Loucy (cell line): ENCODE data around the gene EXOC3L2.

Experiments used
- H2AFZ ChIP-seq: fragments of 200-600 bp; sonication (generic); 2 replicates; pipeline ENCODE4 v1.6.0; 2016; ENCODE audit warnings: antibody characterized with exemption, mild to moderate bottlenecking, low read length, moderate library complexity
- H3F3A ChIP-seq: fragments of 200-600 bp; 2 replicates; pipeline ENCODE4 v1.6.0; 2016; ENCODE audit warnings: antibody characterized with exemption, low read depth, mild to moderate bottlenecking
- H3K27me3 ChIP-seq: fragments of 200-600 bp; sonication (generic); 2 replicates; pipeline ENCODE4 v1.6.1; 2014; ENCODE audit warnings: low read length, mild to moderate bottlenecking; ENCODE audit not compliant: insufficient read depth, poor library complexity, severe bottlenecking
- H3K36me3 ChIP-seq: fragments of 200-600 bp; sonication (generic); 2 replicates; pipeline ENCODE4 v1.6.1; 2016; ENCODE audit warnings: low read length; ENCODE audit not compliant: insufficient read depth
- H3K4me1 ChIP-seq: fragments of 200-600 bp; sonication (generic); 2 replicates; pipeline ENCODE4 v1.5.1; 2014; ENCODE audit warnings: low read length, mild to moderate bottlenecking; ENCODE audit not compliant: insufficient read depth, poor library complexity, severe bottlenecking
- H3K4me2 ChIP-seq: fragments of 200-600 bp; sonication (generic); 2 replicates; pipeline ENCODE4 v1.6.0; 2014; ENCODE audit warnings: antibody characterized with exemption, low read length, low read depth, mild to moderate bottlenecking; ENCODE audit not compliant: poor library complexity, severe bottlenecking
- H3K4me3 ChIP-seq: fragments of 200-600 bp; sonication (generic); 2 replicates; pipeline ENCODE4 v1.5.1; 2014; ENCODE audit warnings: low read length, mild to moderate bottlenecking, mixed read lengths; ENCODE audit not compliant: poor library complexity, severe bottlenecking
- H3K79me2 ChIP-seq: fragments of 200-600 bp; sonication (generic); 2 replicates; pipeline ENCODE4 v1.6.1; 2014; ENCODE audit warnings: low read length; ENCODE audit not compliant: insufficient read depth
- H3K9ac ChIP-seq: fragments of 200-600 bp; sonication (generic); 2 replicates; pipeline ENCODE4 v1.6.0; 2014; ENCODE audit warnings: mild to moderate bottlenecking, low read depth, low read length, moderate library complexity; ENCODE audit not compliant: poor library complexity, severe bottlenecking
- H3K9me2 ChIP-seq: fragments of 200-600 bp; sonication (generic); replicated peaks from 2 replicates; pipeline ENCODE4 v1.6.1; 2016; ENCODE audit warnings: low read depth, low read length, mixed read lengths
- H3K9me3 ChIP-seq: fragments of 200-600 bp; sonication (generic); 2 replicates; pipeline ENCODE4 v1.6.1; 2014; ENCODE audit warnings: mild to moderate bottlenecking, antibody characterized with exemption, low read length, low read depth; ENCODE audit not compliant: insufficient read depth
- H4K20me1 ChIP-seq: fragments of 200-600 bp; sonication (generic); 2 replicates; pipeline ENCODE4 v1.6.0; 2014; ENCODE audit warnings: antibody characterized with exemption, low read length, mild to moderate bottlenecking; ENCODE audit not compliant: insufficient read depth, poor library complexity, severe bottlenecking
- CTCF ChIP-seq: fragments of 200-600 bp; sonication (generic); conservative IDR thresholded peaks from 2 replicates; pipeline ENCODE4 v1.5.1; 2014; ENCODE audit warnings: mild to moderate bottlenecking, antibody characterized with exemption, low read length
- EZH2phosphoT487 ChIP-seq: fragments of 200-600 bp; IDR thresholded peaks from 2 replicates; pipeline ENCODE4 v1.6.1; 2018; ENCODE audit warnings: antibody characterized with exemption, mild to moderate bottlenecking, moderate library complexity, borderline replicate concordance

EXOC3L2 gene

DNA sequence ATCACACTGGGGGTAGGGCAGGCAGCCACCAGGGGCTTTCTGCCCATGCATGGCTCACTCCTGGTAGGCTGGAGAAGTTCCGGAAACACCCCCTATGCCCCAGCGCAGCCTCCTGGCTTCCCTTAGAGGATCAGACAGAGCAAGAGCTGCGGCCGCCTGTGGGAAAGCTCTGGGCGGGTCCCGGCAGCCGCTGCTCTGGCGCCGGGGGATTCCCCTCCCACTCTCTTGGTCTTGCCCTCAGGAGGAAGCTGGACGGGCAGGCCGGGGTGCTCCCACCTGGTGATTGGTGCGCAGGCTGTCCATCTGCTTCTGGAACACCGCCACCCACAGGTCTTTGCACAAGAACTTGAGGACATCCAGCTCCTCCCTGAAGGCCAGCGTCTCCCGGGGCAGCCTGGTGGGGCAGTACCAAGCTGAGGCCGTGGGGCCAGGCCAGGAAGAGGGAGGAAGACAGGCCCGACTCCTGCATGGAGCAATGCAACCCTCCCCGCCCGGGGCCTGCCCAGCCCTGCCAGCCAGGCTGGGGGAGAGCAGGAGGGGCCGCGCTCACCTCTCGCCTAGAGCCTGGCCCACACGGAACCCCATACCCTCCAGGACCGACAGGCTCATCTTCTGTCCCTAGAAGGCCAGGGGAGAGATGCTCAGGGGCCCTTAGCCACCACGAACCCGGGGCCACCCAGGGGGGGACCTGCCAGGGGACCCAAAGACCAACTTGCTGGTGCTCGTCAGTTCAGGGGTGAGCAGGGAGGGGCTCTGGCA is 80.5 kb downstream of the EXOC3L2 start:
- Histone ChIP-seq H3K4me2 (no peak overlapping the region), H2AFZ (no peak overlapping the region), H3K4me3 (no peak overlapping the region), H3K4me1 (no peaks in the 10 kb centered on the region), H3K79me2 (no peaks in the 10 kb centered on the region), H3K9ac (no peak overlapping the region), H3K36me3 (no peaks in the 10 kb centered on the region), H3K9me3 (no peaks in the 10 kb centered on the region), H3F3A (no peaks in the 10 kb centered on the region), H3K27me3 (no peaks in the 10 kb centered on the region), H3K9me2 (no peaks in the 10 kb centered on the region), H4K20me1 (no peaks in the 10 kb centered on the region)
- no peak for TF ChIP-seq CTCF
- TF ChIP-seq EZH2phosphoT487: no peak

DNA sequence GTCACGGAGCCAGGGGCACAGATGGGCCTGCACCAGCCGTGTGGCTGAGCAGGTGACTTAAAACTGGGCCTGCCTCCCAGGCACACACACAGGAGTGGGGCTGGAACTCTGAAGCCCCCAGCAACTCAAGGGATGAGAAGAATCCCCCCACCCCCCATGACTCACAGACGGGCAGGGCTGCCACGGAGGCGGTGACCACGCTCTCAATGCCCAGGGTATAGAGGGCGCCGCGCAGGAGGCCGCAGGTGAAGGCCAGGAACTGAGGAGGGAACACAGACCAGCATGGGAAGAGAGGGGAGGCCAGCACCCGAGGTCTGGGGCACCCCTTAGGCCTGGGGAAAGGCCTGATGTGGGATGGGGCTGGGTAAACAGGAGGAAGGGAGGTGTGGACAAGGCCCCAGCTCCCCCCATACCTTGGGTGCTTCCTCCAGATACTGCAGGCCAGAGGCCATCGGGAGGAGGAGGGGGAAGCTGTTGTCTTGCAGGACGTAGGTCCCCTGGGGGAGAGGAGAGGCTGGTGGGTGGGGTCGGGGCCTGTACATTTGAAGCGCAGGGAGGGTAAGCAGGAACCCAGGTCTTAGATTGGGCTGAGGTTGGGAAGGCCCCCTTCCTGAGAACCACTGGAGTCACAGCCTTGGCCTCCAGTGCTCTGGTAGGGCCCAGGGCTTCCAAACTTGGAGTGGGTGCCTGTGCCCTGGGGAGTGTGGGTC is 81.3 kb downstream of the EXOC3L2 start:
- Histone ChIP-seq H2AFZ (no peak overlapping the region), H3K9ac (no peak overlapping the region)

DNA sequence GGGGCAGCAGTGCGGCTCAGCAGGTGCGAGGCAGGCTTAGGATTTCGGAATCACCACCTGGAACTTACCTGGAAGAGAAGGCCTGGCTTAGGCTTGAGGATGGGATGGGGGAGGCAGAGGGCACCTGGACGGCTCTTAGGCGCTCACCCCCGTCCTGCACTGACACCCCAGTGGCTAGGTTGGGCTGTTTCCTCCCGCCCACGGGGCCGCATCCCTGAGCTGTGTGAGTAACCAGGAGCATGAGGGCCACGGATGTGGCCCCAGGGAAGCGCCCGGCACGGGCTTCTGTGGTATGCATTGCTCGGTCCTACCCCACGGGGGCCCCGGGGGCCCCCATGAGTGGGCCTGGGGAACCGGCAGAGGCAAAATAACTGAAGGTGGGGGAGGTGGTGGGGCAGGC is 82.1 kb downstream of the EXOC3L2 start:
- Histone ChIP-seq H3K27me3 (no peaks in the 10 kb centered on the region), H3K4me1 (no peaks in the 10 kb centered on the region), H3F3A (no peaks in the 10 kb centered on the region), H3K9ac (no peak overlapping the region), H3K4me2 (no peak overlapping the region), H3K79me2 (no peaks in the 10 kb centered on the region), H3K9me3 (no peaks in the 10 kb centered on the region), H3K9me2 (no peaks in the 10 kb centered on the region), H2AFZ (no peak overlapping the region), H4K20me1 (no peaks in the 10 kb centered on the region), H3K36me3 (no peaks in the 10 kb centered on the region), H3K4me3 (no peak overlapping the region)
- no peak for TF ChIP-seq CTCF
- no peak for TF ChIP-seq EZH2phosphoT487

More for the DNA sequence above, 81.3 kb downstream of the EXOC3L2 start:
- H4K20me1 ChIP-seq: no peaks in the 10 kb centered on the region
- no peaks in the 10 kb centered on the region for H3K9me3 ChIP-seq
- no peak for TF ChIP-seq CTCF
- TF ChIP-seq EZH2phosphoT487: no peak
- H3K36me3 ChIP-seq: no peaks in the 10 kb centered on the region
- H3K4me2 ChIP-seq: no peak overlapping the region
- H3F3A ChIP-seq: no peaks in the 10 kb centered on the region
- H3K27me3 ChIP-seq: no peaks in the 10 kb centered on the region
- H3K4me1 ChIP-seq: no peaks in the 10 kb centered on the region
- no peak overlapping the region for H3K4me3 ChIP-seq
- no peaks in the 10 kb centered on the region for H3K9me2 ChIP-seq
- H3K79me2 ChIP-seq: no peaks in the 10 kb centered on the region
